ENCODE measurements around the gene LATS2. TPM values are rescaled to one million over a fixed set of nuclear protein-coding genes. Genes with fewer than 3 reads are reported as not detected.

Gene LATS2
- total RNA-seq, 4 donors from 2014 or later: 8.5 to 32.5 (median 12.6) TPM

DNA sequence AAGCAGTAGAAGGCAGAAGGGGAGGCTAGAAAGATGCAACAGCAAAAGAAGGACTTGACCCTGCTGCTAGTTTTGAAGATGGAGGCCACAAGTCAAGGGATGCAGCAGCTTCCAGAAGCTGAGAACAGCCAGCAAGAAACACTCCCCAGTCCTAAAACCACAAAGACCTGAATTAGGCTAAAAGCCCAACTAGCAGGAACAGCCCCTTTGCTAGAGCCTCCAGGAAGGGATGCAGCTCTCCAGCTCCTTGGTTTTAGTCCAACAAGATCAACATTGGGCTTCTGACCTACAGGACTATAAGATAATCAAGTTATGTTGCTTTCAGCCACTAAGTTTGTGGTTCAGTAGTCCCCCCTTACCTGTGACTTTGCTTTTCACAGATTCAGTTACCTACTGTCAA, 10.5 kb upstream of the LATS2 start:
- Histone ChIP-seq H3K4me3 (no peak overlapping the region), H3K27me3 (no peaks in the 10 kb centered on the region), H3K36me3 (no peaks in the 10 kb centered on the region), H3K9me3 (no peaks in the 10 kb centered on the region), H3K4me1 (no peaks in the 10 kb centered on the region), H3K27ac (peak overlapping the region in 1 of 2 donors; percentile 1)
- TF ChIP-seq, protein P1, sequence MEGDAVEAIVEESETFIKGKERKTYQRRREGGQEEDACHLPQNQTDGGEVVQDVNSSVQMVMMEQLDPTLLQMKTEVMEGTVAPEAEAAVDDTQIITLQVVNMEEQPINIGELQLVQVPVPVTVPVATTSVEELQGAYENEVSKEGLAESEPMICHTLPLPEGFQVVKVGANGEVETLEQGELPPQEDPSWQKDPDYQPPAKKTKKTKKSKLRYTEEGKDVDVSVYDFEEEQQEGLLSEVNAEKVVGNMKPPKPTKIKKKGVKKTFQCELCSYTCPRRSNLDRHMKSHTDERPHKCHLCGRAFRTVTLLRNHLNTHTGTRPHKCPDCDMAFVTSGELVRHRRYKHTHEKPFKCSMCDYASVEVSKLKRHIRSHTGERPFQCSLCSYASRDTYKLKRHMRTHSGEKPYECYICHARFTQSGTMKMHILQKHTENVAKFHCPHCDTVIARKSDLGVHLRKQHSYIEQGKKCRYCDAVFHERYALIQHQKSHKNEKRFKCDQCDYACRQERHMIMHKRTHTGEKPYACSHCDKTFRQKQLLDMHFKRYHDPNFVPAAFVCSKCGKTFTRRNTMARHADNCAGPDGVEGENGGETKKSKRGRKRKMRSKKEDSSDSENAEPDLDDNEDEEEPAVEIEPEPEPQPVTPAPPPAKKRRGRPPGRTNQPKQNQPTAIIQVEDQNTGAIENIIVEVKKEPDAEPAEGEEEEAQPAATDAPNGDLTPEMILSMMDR (IDR thresholded peaks at IDR 0.05): no peak
- TF ChIP-seq POLR2A (IDR thresholded peaks at IDR 0.05): no peak
- intact Hi-C loops (cut with DNase I; ENCODE audit: low total_unique reads): no loop called here
- DNase-seq: no peak

DNA sequence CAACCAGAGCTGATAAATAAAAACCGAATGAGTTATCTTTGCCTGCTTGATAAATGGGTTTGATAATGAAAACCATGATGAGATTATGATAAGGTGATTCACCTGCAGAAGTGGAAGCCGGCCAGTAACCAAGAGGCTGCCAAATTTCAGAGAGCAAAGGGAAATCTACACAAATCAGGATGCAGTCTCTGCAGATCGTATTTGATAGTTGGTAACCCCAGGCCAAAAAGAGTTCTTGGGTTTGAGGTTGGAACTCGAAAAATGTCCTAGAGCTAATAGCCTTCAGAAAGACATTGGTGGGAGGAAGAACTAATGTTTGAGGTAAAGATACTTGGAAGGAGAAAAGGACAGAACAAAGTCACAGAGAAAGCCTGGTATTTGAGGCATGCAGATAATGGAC, 9.6 kb upstream of the LATS2 start:
- H3K27ac ChIP-seq: no peak overlapping the region
- intact Hi-C loops (cut with DNase I; ENCODE audit: low total_unique reads): no loop called here

DNA sequence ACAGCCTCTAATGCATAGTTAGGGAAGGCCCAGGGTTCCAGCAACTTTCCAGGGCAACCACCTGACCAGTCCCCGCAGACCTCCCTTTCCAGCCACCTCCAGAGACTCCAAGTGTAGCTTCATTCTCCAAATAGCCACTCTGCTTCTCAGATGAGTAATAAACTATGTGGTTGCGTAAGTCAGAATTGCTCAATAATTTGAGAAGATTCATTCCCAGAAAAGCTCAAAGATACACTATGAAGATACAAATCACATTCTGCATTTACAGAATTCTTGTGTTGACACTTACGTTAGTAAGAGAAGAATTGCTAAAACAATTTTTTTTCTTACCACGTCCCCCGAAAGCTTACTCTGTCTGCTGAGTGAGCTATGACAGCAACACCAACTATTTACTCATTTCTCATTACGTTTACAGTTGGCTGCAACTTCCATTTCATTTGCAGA, 8.2 kb upstream of the LATS2 start:
- H3K4me1 ChIP-seq: no peaks in the 10 kb centered on the region
- TF ChIP-seq POLR2A (IDR thresholded peaks at IDR 0.05): no peak
- TF ChIP-seq, protein P1 (IDR thresholded peaks at IDR 0.05): no peak
- H3K9me3 ChIP-seq: no peaks in the 10 kb centered on the region
- peak overlapping the region; percentile 8 to 64 for H3K27ac ChIP-seq
- peak; percentile 43 to 54 for DNase-seq
- H3K36me3 ChIP-seq: no peaks in the 10 kb centered on the region
- intact Hi-C loops (cut with DNase I; ENCODE audit: low total_unique reads): no loop called here
- H3K27me3 ChIP-seq: no peaks in the 10 kb centered on the region
- no peak overlapping the region for H3K4me3 ChIP-seq

More for the DNA sequence above, 9.6 kb upstream of the LATS2 start:
- H3K36me3 ChIP-seq: no peaks in the 10 kb centered on the region
- H3K4me3 ChIP-seq: no peak overlapping the region
- H3K4me1 ChIP-seq: no peaks in the 10 kb centered on the region
- TF ChIP-seq POLR2A (IDR thresholded peaks at IDR 0.05): no peak
- TF ChIP-seq, protein P1 (IDR thresholded peaks at IDR 0.05): no peak
- H3K27me3 ChIP-seq: no peaks in the 10 kb centered on the region
- no peaks in the 10 kb centered on the region for H3K9me3 ChIP-seq
- DNase-seq: no peak

DNA sequence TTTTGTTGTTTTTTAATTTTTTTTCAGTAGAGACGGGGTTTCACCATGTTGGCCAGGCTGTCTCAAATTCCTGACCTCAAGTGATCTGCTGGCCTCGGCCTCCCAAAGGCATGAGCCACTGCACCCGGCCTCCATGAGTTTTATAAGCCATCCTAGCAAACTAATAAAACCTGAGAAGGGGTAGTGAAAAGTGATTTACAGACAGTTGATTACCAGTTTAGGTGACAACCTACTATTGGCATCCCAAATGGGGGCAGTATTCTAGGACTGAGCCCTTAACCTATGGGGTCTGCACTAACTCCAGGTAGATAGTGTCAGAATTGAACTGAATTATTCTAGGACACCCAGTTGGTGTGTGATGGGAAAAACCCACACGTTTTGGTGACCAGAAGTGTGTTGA, 6.5 kb upstream of the LATS2 start:
- no peak overlapping the region for H3K4me3 ChIP-seq
- intact Hi-C loops (cut with DNase I; ENCODE audit: low total_unique reads): no loop called here
- no peaks in the 10 kb centered on the region for H3K9me3 ChIP-seq
- TF ChIP-seq, protein P1 (IDR thresholded peaks at IDR 0.05): no peak
- no peak for TF ChIP-seq POLR2A (IDR thresholded peaks at IDR 0.05)
- DNase-seq: no peak
- H3K27ac ChIP-seq: no peak overlapping the region
- H3K4me1 ChIP-seq: no peaks in the 10 kb centered on the region
- H3K27me3 ChIP-seq: no peaks in the 10 kb centered on the region
- no peaks in the 10 kb centered on the region for H3K36me3 ChIP-seq

DNA sequence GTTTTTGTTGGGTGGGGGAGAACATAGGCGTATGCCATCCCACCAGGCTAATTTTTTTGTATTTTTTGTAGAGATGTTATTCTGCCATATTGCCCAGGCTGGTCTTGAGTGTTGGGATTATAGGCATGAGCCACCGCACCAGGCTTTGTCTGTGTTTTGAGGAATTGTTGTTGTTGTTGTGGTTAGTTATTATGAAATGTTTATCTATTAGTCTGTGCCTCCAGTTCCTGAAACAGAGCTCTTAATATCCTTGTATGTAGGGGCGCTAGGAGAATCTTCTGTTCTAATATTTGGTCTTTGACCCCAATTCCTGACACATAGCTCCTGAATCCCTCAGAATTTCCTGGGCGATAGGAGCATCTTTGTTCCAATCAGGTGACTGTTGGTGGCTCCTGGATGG, 5.6 kb upstream of the LATS2 start:
- no peak overlapping the region for H3K27ac ChIP-seq
- H3K9me3 ChIP-seq: no peaks in the 10 kb centered on the region
- H3K27me3 ChIP-seq: no peaks in the 10 kb centered on the region
- no peak for DNase-seq
- no peak for TF ChIP-seq POLR2A (IDR thresholded peaks at IDR 0.05)
- TF ChIP-seq, protein P1 (IDR thresholded peaks at IDR 0.05): no peak
- H3K36me3 ChIP-seq: no peaks in the 10 kb centered on the region
- intact Hi-C loops (cut with DNase I; ENCODE audit: low total_unique reads): no loop called here
- H3K4me1 ChIP-seq: no peaks in the 10 kb centered on the region
- H3K4me3 ChIP-seq: no peak overlapping the region

All from uterus (tissue), 4 donors.